GM12878 (cell line): ENCODE data around the gene MGST3.

Experiments used
- CREB1 ChIP-seq: IDR thresholded peaks from 2 replicates; pipeline ENCODE4 v1.6.1; 2012; ENCODE audit warnings: low read depth, mild to moderate bottlenecking, inconsistent platforms
- CTCF ChIP-seq, 3 experiments: IDR thresholded peaks in 2 of 3; conservative IDR thresholded peaks in 1 of 3; 2 replicates each; pipeline ENCODE4 v1.5.1; 2011; ENCODE audit warnings: low read depth in 3 of 3, low read length in 3 of 3, mild to moderate bottlenecking in 3 of 3, control low read depth in 2 of 3, moderate library complexity in 2 of 3, inconsistent platforms in 1 of 3, mixed read lengths in 1 of 3; ENCODE audit not compliant: control insufficient read depth in 2 of 3, insufficient read depth in 1 of 3; ENCODE audit errors: extremely low read depth in 1 of 3
- EGR1 ChIP-seq, 2 experiments: IDR thresholded peaks; 1 replicate in 1 of 2; 2 replicates in 1 of 2; pipeline ENCODE4 v1.6.1; 2011 to 2012; ENCODE audit warnings: low read depth in 2 of 2, low read length in 2 of 2, borderline replicate concordance in 1 of 2, mild to moderate bottlenecking in 1 of 2, moderate library complexity in 1 of 2
- EZH2 ChIP-seq: IDR thresholded peaks from 2 replicates; pipeline ENCODE4 v1.6.1; 2012; ENCODE audit warnings: low read depth, mild to moderate bottlenecking, control low read depth, inconsistent platforms, low read length, borderline replicate concordance; ENCODE audit not compliant: control insufficient read depth
- HCFC1 ChIP-seq: fragments of 150-350 bp; IDR thresholded peaks from 2 replicates; pipeline ENCODE4 v1.6.1; 2014; ENCODE audit warnings: low read length
- HDAC2 ChIP-seq: fragments of 200-600 bp; sonication (generic); IDR thresholded peaks from 2 replicates; pipeline ENCODE4 v1.6.1; 2017
- MYC ChIP-seq: IDR thresholded peaks from 2 replicates; pipeline ENCODE4 v1.6.1; 2011; ENCODE audit warnings: mild to moderate bottlenecking, low read length, moderate library complexity, inconsistent platforms; ENCODE audit not compliant: insufficient read depth, insufficient replicate concordance, insufficient read length, severe bottlenecking
- PBX3 ChIP-seq: IDR thresholded peaks from 2 replicates; pipeline ENCODE4 v1.6.1; 2011; ENCODE audit warnings: mild to moderate bottlenecking, low read depth, low read length, moderate library complexity; ENCODE audit not compliant: insufficient replicate concordance
- TCF12 ChIP-seq: IDR thresholded peaks from 2 replicates; pipeline ENCODE4 v1.6.1; 2011; ENCODE audit warnings: low read depth, mild to moderate bottlenecking, low read length
- ZNF207 ChIP-seq: fragments of 450-650 bp; IDR thresholded peaks from 2 replicates; pipeline ENCODE4 v1.6.1; 2014; ENCODE audit warnings: antibody characterized with exemption, mild to moderate bottlenecking, borderline replicate concordance

GRCh38 chr1:165703648-165704047 lies 72.6 kb downstream of the MGST3 start:
- TF ChIP-seq TCF12 (no peak), CREB1 (no peak), CTCF (IDR thresholded peaks at IDR 0.05 in 2 of 3, conservative IDR thresholded peaks at IDR 0.05 in 1 of 3; ENCODE audit: control insufficient read depth in 2 of 3, extremely low read depth in 1 of 3, insufficient read depth in 1 of 3, low read depth in 3 of 3, low read length in 3 of 3) (no peak), PBX3 (no peak), HCFC1 (no peak), MYC (no peak), HDAC2 (no peak), EZH2 (no peak), EGR1 (IDR thresholded peaks at IDR 0.05; ENCODE audit: borderline replicate concordance in 1 of 2, low read depth in 2 of 2, low read length in 2 of 2) (no peak), ZNF207 (no peak)
